Upper lobe of right lung (tissue), 1 donor: ENCODE results near the gene EHBP1. TPM values are rescaled to one million over a fixed set of nuclear protein-coding genes. Genes with fewer than 3 reads are reported as not detected.

Experiments
- ATAC-seq: fragments of 200-7000 bp; cut with Tn5 transposase; one replicate; pipeline ENCODE4 v1.9.1; 2020; ENCODE audit warnings: mild to moderate bottlenecking, moderate library complexity
- DNase-seq: peaks from one replicate; pipeline ENCODE4 v3.0.0-alpha.2; 2020
- H3K27ac ChIP-seq: fragments of 200-600 bp; one replicate; pipeline ENCODE4 v1.8.0; 2022
- H3K27me3 ChIP-seq: fragments of 200-600 bp; one replicate; pipeline ENCODE4 v1.8.0; 2022; ENCODE audit warnings: mild to moderate bottlenecking
- H3K36me3 ChIP-seq: fragments of 200-600 bp; one replicate; pipeline ENCODE4 v1.8.0; 2022
- H3K4me1 ChIP-seq: fragments of 200-600 bp; one replicate; pipeline ENCODE4 v1.8.0; 2022
- H3K4me3 ChIP-seq: fragments of 200-600 bp; one replicate; pipeline ENCODE4 v1.8.0; 2022; ENCODE audit warnings: mild to moderate bottlenecking
- H3K9me3 ChIP-seq: fragments of 200-600 bp; one replicate; pipeline ENCODE4 v1.8.0; 2022
- intact Hi-C: fragments of 100-400 bp; cut with DNase I; formaldehyde crosslinking; loops from one replicate; pipeline ENCODE4 v1.11.0; 2022
- total RNA-seq: library from RNA; stranded (reverse); fragmentation: NEBNext Ultra II Directional; extraction: Animal tissue kit (Norgen Biotek cat#: 25700); gene quantifications from one replicate; pipeline ENCODE4 v1.2.1, GENCODE V29; 2021
- TF ChIP-seq, protein P1 (sequence below): fragments of 200-600 bp; IDR thresholded peaks from one replicate; pipeline ENCODE4 v1.8.0; 2022; ENCODE audit warnings: antibody characterized with exemption
- donor health status: DM: no; HTN: yes; CAD: no; lungs with severe emphysema.

EHBP1 gene
- total RNA-seq, 1 donor from 2014 or later = 46.7 TPM

- H3K4me3 ChIP-seq = no peak overlapping the region
- no peaks in the 10 kb centered on the region for H3K4me1 ChIP-seq
- intact Hi-C loops = no loop called here
- ATAC-seq (no peak), DNase-seq (no peak)
- no peak overlapping the region for H3K27ac ChIP-seq
- peaks cover 4% of the 10 kb centered on the region for H3K9me3 ChIP-seq
- no peaks in the 10 kb centered on the region for H3K36me3 ChIP-seq
- TF ChIP-seq, protein P1, sequence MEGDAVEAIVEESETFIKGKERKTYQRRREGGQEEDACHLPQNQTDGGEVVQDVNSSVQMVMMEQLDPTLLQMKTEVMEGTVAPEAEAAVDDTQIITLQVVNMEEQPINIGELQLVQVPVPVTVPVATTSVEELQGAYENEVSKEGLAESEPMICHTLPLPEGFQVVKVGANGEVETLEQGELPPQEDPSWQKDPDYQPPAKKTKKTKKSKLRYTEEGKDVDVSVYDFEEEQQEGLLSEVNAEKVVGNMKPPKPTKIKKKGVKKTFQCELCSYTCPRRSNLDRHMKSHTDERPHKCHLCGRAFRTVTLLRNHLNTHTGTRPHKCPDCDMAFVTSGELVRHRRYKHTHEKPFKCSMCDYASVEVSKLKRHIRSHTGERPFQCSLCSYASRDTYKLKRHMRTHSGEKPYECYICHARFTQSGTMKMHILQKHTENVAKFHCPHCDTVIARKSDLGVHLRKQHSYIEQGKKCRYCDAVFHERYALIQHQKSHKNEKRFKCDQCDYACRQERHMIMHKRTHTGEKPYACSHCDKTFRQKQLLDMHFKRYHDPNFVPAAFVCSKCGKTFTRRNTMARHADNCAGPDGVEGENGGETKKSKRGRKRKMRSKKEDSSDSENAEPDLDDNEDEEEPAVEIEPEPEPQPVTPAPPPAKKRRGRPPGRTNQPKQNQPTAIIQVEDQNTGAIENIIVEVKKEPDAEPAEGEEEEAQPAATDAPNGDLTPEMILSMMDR = no peak
- no peaks in the 10 kb centered on the region for H3K27me3 ChIP-seq
Measured at GRCh38 chr2:62722679-62723078, 17.2 kb downstream of the EHBP1 start.

GRCh38 chr2:62723253-62723652 lies 17.7 kb downstream of the EHBP1 start:
- no peak for DNase-seq
- H3K9me3 ChIP-seq = peaks cover 4% of the 10 kb centered on the region
- no peaks in the 10 kb centered on the region for H3K27me3 ChIP-seq
- TF ChIP-seq, protein P1 = no peak
- no peaks in the 10 kb centered on the region for H3K4me1 ChIP-seq
- no peaks in the 10 kb centered on the region for H3K36me3 ChIP-seq
- intact Hi-C loops = no loop called here
- H3K27ac ChIP-seq = no peak overlapping the region
- ATAC-seq = no peak
- H3K4me3 ChIP-seq = no peak overlapping the region

GRCh38 chr2:62724106-62724505 lies 18.6 kb downstream of the EHBP1 start:
- Histone ChIP-seq H3K4me1 (no peaks in the 10 kb centered on the region), H3K27ac (no peak overlapping the region), H3K27me3 (no peaks in the 10 kb centered on the region), H3K4me3 (no peak overlapping the region), H3K9me3 (peaks cover 4% of the 10 kb centered on the region), H3K36me3 (no peaks in the 10 kb centered on the region)
- no peak for ATAC-seq
- TF ChIP-seq, protein P1 = no peak
- intact Hi-C loops = no loop called here
- DNase-seq = no peak

GRCh38 chr2:62724886-62725711 lies 19.6 kb downstream of the EHBP1 start:
- ATAC-seq (peak; percentile 68), DNase-seq (no peak)
- TF ChIP-seq, protein P1 = peak; percentile 17
- Histone ChIP-seq H3K27ac (no peak overlapping the region), H3K4me3 (no peak overlapping the region), H3K9me3 (peaks cover 4% of the 10 kb centered on the region), H3K27me3 (no peaks in the 10 kb centered on the region), H3K36me3 (no peaks in the 10 kb centered on the region), H3K4me1 (no peaks in the 10 kb centered on the region)
- intact Hi-C loops = no loop called here

DNA sequence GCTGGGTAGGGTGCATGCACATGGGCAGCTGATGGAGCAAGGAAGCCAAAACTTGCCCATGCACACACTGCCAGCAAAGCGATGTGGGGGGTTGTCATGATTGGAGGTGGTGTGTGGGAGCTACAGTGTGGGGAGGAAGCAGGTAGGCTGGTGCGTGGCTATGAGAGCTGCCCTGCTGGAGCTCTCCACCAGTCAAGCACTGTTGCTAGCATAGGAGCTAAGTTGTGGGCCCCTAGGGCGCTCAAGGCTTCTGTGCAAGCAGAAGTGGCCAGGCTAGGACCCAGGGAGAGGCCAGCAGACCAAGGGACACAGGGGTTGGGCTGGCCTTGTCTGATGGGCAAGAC lies 20.2 kb downstream of the EHBP1 start:
- ATAC-seq (peak; percentile 24), DNase-seq (no peak)
- TF ChIP-seq, protein P1 = no peak
- Histone ChIP-seq H3K4me3 (no peak overlapping the region), H3K27ac (no peak overlapping the region), H3K27me3 (no peaks in the 10 kb centered on the region), H3K4me1 (no peaks in the 10 kb centered on the region), H3K9me3 (peaks cover 4% of the 10 kb centered on the region), H3K36me3 (no peaks in the 10 kb centered on the region)
- intact Hi-C loops = no loop called here
